ENCODE results near the gene CCDC148.

CCDC148 gene

DNA sequence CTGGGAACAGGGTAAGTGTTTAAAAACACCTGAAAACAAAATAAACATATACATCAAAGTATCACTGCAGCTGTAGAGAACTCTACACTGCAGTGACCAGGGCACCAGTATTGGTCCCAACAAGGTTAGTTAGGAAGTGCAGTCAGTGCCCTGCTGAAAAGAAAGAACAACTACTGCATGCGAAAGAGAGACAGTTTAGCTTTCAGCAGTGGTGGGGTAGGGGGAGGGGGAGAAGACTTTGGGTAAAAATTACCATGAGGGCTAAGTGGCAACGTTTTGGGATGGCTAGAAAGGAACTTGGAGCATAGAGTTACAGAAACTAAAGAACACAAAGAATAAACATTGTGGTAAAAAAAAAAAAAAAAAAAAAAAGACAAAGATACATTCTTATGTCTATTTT is 242.8 kb downstream of the CCDC148 start:
- H3K4me3 ChIP-seq (ENCODE audit: low read depth, low read length): no peak overlapping the region
- TF ChIP-seq, protein P1, sequence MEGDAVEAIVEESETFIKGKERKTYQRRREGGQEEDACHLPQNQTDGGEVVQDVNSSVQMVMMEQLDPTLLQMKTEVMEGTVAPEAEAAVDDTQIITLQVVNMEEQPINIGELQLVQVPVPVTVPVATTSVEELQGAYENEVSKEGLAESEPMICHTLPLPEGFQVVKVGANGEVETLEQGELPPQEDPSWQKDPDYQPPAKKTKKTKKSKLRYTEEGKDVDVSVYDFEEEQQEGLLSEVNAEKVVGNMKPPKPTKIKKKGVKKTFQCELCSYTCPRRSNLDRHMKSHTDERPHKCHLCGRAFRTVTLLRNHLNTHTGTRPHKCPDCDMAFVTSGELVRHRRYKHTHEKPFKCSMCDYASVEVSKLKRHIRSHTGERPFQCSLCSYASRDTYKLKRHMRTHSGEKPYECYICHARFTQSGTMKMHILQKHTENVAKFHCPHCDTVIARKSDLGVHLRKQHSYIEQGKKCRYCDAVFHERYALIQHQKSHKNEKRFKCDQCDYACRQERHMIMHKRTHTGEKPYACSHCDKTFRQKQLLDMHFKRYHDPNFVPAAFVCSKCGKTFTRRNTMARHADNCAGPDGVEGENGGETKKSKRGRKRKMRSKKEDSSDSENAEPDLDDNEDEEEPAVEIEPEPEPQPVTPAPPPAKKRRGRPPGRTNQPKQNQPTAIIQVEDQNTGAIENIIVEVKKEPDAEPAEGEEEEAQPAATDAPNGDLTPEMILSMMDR (IDR thresholded peaks at IDR 0.05; ENCODE audit: low read depth, low read length): no peak
- TF ChIP-seq MYC (IDR thresholded peaks at IDR 0.05; ENCODE audit: low read depth, low read length): no peak
- TF ChIP-seq POLR2A (IDR thresholded peaks at IDR 0.05; ENCODE audit: extremely low read depth, insufficient read length): no peak
- TF ChIP-seq MAX (IDR thresholded peaks at IDR 0.05; ENCODE audit: low read depth, low read length): no peak
- no peak for DNase-seq (ENCODE audit: low read depth)

DNA sequence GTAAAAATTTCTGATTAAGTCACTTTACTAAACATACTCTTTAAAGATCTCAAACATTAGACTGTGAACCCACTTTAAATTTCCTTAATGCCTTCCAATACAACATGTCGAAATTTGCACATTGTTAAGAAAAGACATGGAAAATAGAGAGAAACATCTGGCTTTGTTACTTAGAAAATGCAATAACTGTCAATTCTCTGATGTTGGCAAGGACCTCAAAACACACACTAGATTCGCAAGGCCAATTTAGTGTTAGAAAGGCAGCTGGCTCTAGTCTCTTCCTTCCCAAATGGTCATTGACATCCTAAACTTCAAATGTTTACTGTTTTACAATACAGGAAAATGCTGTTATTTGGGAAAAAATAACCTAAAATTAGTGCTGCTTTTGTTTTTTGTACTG is 244.3 kb downstream of the CCDC148 start:
- TF ChIP-seq POLR2A (IDR thresholded peaks at IDR 0.05; ENCODE audit: extremely low read depth, insufficient read length): no peak
- TF ChIP-seq, protein P1 (IDR thresholded peaks at IDR 0.05; ENCODE audit: low read depth, low read length): no peak
- no peak for TF ChIP-seq MAX (IDR thresholded peaks at IDR 0.05; ENCODE audit: low read depth, low read length)
- no peak for TF ChIP-seq MYC (IDR thresholded peaks at IDR 0.05; ENCODE audit: low read depth, low read length)
- no peak overlapping the region for H3K4me3 ChIP-seq (ENCODE audit: low read depth, low read length)
- no peak for DNase-seq (ENCODE audit: low read depth)

DNA sequence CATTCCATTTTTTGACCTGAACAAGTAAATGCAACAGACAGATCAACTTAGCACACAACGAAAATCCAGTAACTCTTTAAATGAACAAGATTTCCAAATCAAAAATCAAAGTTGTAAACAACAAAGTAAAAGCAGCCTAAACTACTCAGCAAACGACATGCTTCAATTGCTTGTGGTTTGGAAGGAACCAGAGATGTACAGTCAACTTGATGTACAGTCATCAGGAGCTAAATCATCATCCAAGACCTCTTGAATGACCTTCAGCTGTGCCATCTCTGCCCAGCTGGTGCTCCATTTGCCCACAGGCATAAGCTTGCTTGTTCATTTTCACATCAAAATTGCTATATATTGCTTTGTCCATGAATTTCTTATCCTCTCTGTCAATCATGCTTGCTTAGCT is 245.1 kb downstream of the CCDC148 start:
- H3K4me3 ChIP-seq (ENCODE audit: low read depth, low read length): no peak overlapping the region
- no peak for TF ChIP-seq POLR2A (IDR thresholded peaks at IDR 0.05; ENCODE audit: extremely low read depth, insufficient read length)
- TF ChIP-seq MAX (IDR thresholded peaks at IDR 0.05; ENCODE audit: low read depth, low read length): no peak
- no peak for TF ChIP-seq MYC (IDR thresholded peaks at IDR 0.05; ENCODE audit: low read depth, low read length)
- TF ChIP-seq, protein P1 (IDR thresholded peaks at IDR 0.05; ENCODE audit: low read depth, low read length): no peak
- DNase-seq (ENCODE audit: low read depth): no peak

DNA sequence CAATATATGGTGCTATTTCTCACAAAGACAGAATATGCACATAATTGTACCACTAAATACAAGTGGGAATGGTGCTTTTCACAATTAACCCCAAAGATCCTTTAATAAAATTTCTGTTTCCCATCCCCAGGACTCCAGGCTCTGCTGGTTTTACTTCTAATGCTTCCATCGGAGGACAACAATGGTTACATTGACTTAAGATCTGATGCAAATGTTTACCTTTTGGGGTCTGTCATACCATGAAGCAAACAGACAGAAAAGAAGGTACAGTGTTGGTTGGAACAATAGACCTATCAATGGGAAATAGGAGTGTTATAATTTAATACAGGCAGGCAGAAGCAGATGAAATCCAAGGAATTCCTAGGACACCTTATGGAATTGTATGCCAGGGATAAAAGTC is 249.2 kb downstream of the CCDC148 start:
- no peak overlapping the region for H3K4me3 ChIP-seq (ENCODE audit: low read depth, low read length)
- DNase-seq (ENCODE audit: low read depth): no peak
- TF ChIP-seq MYC (IDR thresholded peaks at IDR 0.05; ENCODE audit: low read depth, low read length) (no peak), POLR2A (IDR thresholded peaks at IDR 0.05; ENCODE audit: extremely low read depth, insufficient read length) (no peak), MAX (IDR thresholded peaks at IDR 0.05; ENCODE audit: low read depth, low read length) (no peak)
- TF ChIP-seq, protein P1 (IDR thresholded peaks at IDR 0.05; ENCODE audit: low read depth, low read length): no peak

DNA sequence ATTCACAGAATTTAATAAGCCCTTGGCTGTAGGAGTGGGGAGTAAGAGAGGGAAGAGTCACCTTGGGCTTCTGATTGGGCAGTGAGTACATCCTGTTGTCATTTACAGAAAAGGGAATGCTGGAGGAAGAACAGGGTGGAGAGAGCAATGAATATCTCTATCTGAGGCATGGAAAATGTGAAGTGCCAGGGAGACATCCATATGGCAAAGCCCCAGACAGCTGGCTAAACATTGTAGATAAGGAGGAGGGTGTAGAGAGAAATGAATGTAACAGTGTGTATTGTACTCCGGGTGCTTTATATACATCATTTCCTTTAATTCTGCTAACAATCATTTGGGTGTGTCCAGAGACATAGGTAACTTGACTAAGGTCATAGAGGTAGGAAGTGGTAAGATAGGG is 251.3 kb downstream of the CCDC148 start:
- TF ChIP-seq POLR2A (IDR thresholded peaks at IDR 0.05; ENCODE audit: extremely low read depth, insufficient read length) (no peak), MYC (IDR thresholded peaks at IDR 0.05; ENCODE audit: low read depth, low read length) (no peak), MAX (IDR thresholded peaks at IDR 0.05; ENCODE audit: low read depth, low read length) (no peak)
- TF ChIP-seq, protein P1 (IDR thresholded peaks at IDR 0.05; ENCODE audit: low read depth, low read length): no peak
- H3K4me3 ChIP-seq (ENCODE audit: low read depth, low read length): no peak overlapping the region
- DNase-seq (ENCODE audit: low read depth): no peak

DNA sequence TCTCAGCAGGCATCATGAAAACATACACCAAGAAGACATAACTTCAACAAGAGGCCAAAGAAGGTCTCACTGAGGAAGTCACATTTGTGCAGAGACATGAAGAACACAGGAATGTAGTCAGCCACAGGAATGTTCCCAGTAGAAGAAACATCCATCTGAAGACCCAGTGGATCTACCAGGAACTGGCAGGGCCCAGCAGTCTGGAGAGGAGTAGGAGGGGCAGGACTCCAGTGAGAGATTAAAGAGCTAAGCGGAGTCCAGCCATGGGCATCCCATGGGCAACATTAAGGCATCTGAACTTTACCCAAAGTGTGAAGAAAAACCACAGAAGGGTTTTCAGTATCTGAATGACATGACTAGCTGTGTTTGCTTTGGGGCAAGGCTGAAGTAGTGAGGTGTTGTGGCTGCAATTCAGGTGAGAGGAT is 251.8 kb downstream of the CCDC148 start:
- H3K4me3 ChIP-seq (ENCODE audit: low read depth, low read length): no peak overlapping the region
- no peak for DNase-seq (ENCODE audit: low read depth)
- TF ChIP-seq POLR2A (IDR thresholded peaks at IDR 0.05; ENCODE audit: extremely low read depth, insufficient read length) (no peak), MAX (IDR thresholded peaks at IDR 0.05; ENCODE audit: low read depth, low read length) (no peak), MYC (IDR thresholded peaks at IDR 0.05; ENCODE audit: low read depth, low read length) (no peak)
- TF ChIP-seq, protein P1 (IDR thresholded peaks at IDR 0.05; ENCODE audit: low read depth, low read length): no peak

Data from NB4 (cell line).